ENCODE measurements around the gene EHMT2.
"Not testable (repeated sequence)": the region's sequence is repeated elsewhere in the genome, so short reads cannot be mapped to it uniquely, and the experiment has no call there.

The EHMT2 gene

GRCh38 chr6:31927242-31927862 is 29.9 kb upstream of the EHMT2 start, which contains the start of gene C2:
Gene C2, plus strand, starts transcription at chr6:31927717. Its CDS starts 36 bp downstream, at chr6:31927753.
- Mint-ChIP-seq H3K27ac (no peak within 1 kb of the TSS), H3K36me3 (no peaks in the 10 kb centered on the region), H3K9me3 (ENCODE audit: low read depth) (no peaks in the 10 kb centered on the region), H3K4me1 (ENCODE audit: low read depth) (no peaks in the 10 kb centered on the region), H3K4me3 (no peak within 1 kb of the TSS), H3K27me3 (no peaks in the 10 kb centered on the region)

- Mint-ChIP-seq H3K27ac (no peak overlapping the region), H3K36me3 (no peaks in the 10 kb centered on the region), H3K27me3 (no peaks in the 10 kb centered on the region), H3K9me3 (ENCODE audit: low read depth) (no peaks in the 10 kb centered on the region), H3K4me1 (ENCODE audit: low read depth) (no peaks in the 10 kb centered on the region), H3K4me3 (no peak overlapping the region)
Observed at GRCh38 chr6:31922942-31923341, 25.4 kb upstream of the EHMT2 start.

- Mint-ChIP-seq H3K36me3 (no peaks in the 10 kb centered on the region), H3K27me3 (no peaks in the 10 kb centered on the region), H3K27ac (no peak overlapping the region), H3K4me1 (ENCODE audit: low read depth) (no peaks in the 10 kb centered on the region), H3K9me3 (ENCODE audit: low read depth) (no peaks in the 10 kb centered on the region), H3K4me3 (no peak overlapping the region)
Observed at GRCh38 chr6:31920811-31921210, 23.3 kb upstream of the EHMT2 start.

- H3K27ac Mint-ChIP-seq, result no peak overlapping the region
- H3K36me3 Mint-ChIP-seq, result no peaks in the 10 kb centered on the region
- no peaks in the 10 kb centered on the region for H3K4me1 Mint-ChIP-seq (ENCODE audit: low read depth)
Observed at GRCh38 chr6:31919624-31920303, 22.3 kb upstream of the EHMT2 start.

GRCh38 chr6:31918069-31918720 is 20.7 kb upstream of the EHMT2 start:
- Mint-ChIP-seq H3K4me1 (ENCODE audit: low read depth) (no peaks in the 10 kb centered on the region), H3K36me3 (no peaks in the 10 kb centered on the region), H3K27ac (no peak overlapping the region), H3K9me3 (ENCODE audit: low read depth) (no peaks in the 10 kb centered on the region), H3K4me3 (no peak overlapping the region), H3K27me3 (no peaks in the 10 kb centered on the region)

More at GRCh38 chr6:31919624-31920303, 22.3 kb upstream of the EHMT2 start:
- no peaks in the 10 kb centered on the region for H3K9me3 Mint-ChIP-seq (ENCODE audit: low read depth)
- H3K4me3 Mint-ChIP-seq, result no peak overlapping the region
- no peaks in the 10 kb centered on the region for H3K27me3 Mint-ChIP-seq

- H3K4me3 Mint-ChIP-seq, result no peak overlapping the region
- no peak overlapping the region for H3K27ac Mint-ChIP-seq
Observed at GRCh38 chr6:31915756-31916155, 18.3 kb upstream of the EHMT2 start.

GRCh38 chr6:31915351-31915750 is 17.9 kb upstream of the EHMT2 start:
- H3K4me1 Mint-ChIP-seq (ENCODE audit: low read depth), result peaks cover 1% of the 10 kb centered on the region
- H3K9me3 Mint-ChIP-seq (ENCODE audit: low read depth), result no peaks in the 10 kb centered on the region
- no peaks in the 10 kb centered on the region for H3K36me3 Mint-ChIP-seq
- peaks cover 2% of the 10 kb centered on the region for H3K27me3 Mint-ChIP-seq
- no peak overlapping the region for H3K27ac Mint-ChIP-seq
- no peak overlapping the region for H3K4me3 Mint-ChIP-seq

More at GRCh38 chr6:31915756-31916155, 18.3 kb upstream of the EHMT2 start:
- Mint-ChIP-seq H3K9me3 (ENCODE audit: low read depth) (no peaks in the 10 kb centered on the region), H3K4me1 (ENCODE audit: low read depth) (no peaks in the 10 kb centered on the region), H3K36me3 (no peaks in the 10 kb centered on the region), H3K27me3 (peaks cover 2% of the 10 kb centered on the region)

GRCh38 chr6:31911826-31912585 is 14.5 kb upstream of the EHMT2 start:
- no peak overlapping the region for H3K4me3 Mint-ChIP-seq
- H3K4me1 Mint-ChIP-seq (ENCODE audit: low read depth), result peaks cover 4% of the 10 kb centered on the region
- no peaks in the 10 kb centered on the region for H3K9me3 Mint-ChIP-seq (ENCODE audit: low read depth)
- H3K27ac Mint-ChIP-seq, result no peak overlapping the region
- H3K27me3 Mint-ChIP-seq, result peaks cover 2% of the 10 kb centered on the region
- H3K36me3 Mint-ChIP-seq, result no peaks in the 10 kb centered on the region

- not testable (repeated sequence) for H3K4me3 Mint-ChIP-seq; H3K9me3 Mint-ChIP-seq (ENCODE audit: low read depth); H3K27me3 Mint-ChIP-seq; H3K36me3 Mint-ChIP-seq; H3K4me1 Mint-ChIP-seq (ENCODE audit: low read depth); H3K27ac Mint-ChIP-seq
Observed at GRCh38 chr6:31909298-31909697, 11.8 kb upstream of the EHMT2 start.

- Mint-ChIP-seq H3K4me3 (no peak overlapping the region), H3K27me3 (peaks cover 2% of the 10 kb centered on the region), H3K27ac (no peak overlapping the region), H3K36me3 (no peaks in the 10 kb centered on the region), H3K4me1 (ENCODE audit: low read depth) (peaks cover 4% of the 10 kb centered on the region), H3K9me3 (ENCODE audit: low read depth) (no peaks in the 10 kb centered on the region)
Observed at GRCh38 chr6:31908791-31909190, 11.3 kb upstream of the EHMT2 start.

- not testable (repeated sequence) for H3K27me3 Mint-ChIP-seq; H3K4me3 Mint-ChIP-seq; H3K9me3 Mint-ChIP-seq (ENCODE audit: low read depth); H3K27ac Mint-ChIP-seq; H3K4me1 Mint-ChIP-seq (ENCODE audit: low read depth); H3K36me3 Mint-ChIP-seq
Observed at GRCh38 chr6:31908255-31908654, 10.8 kb upstream of the EHMT2 start.

- Mint-ChIP-seq H3K9me3 (ENCODE audit: low read depth) (no peaks in the 10 kb centered on the region), H3K4me3 (no peak overlapping the region), H3K4me1 (ENCODE audit: low read depth) (peaks cover 12% of the 10 kb centered on the region), H3K27me3 (peaks cover under 1% of the 10 kb centered on the region), H3K27ac (no peak overlapping the region), H3K36me3 (no peaks in the 10 kb centered on the region)
Observed at GRCh38 chr6:31907158-31907813, 9.8 kb upstream of the EHMT2 start.

GRCh38 chr6:31906727-31907126 is 9.2 kb upstream of the EHMT2 start:
- H3K4me1 Mint-ChIP-seq (ENCODE audit: low read depth), result peaks cover 12% of the 10 kb centered on the region
- H3K9me3 Mint-ChIP-seq (ENCODE audit: low read depth); H3K4me3 Mint-ChIP-seq; H3K27ac Mint-ChIP-seq; H3K36me3 Mint-ChIP-seq; H3K27me3 Mint-ChIP-seq: not testable (repeated sequence)

- peaks cover 14% of the 10 kb centered on the region for H3K4me1 Mint-ChIP-seq (ENCODE audit: low read depth)
- no peaks in the 10 kb centered on the region for H3K27me3 Mint-ChIP-seq
- H3K9me3 Mint-ChIP-seq (ENCODE audit: low read depth), result no peaks in the 10 kb centered on the region
- no peak overlapping the region for H3K4me3 Mint-ChIP-seq
- H3K27ac Mint-ChIP-seq, result no peak overlapping the region
- no peaks in the 10 kb centered on the region for H3K36me3 Mint-ChIP-seq
Observed at GRCh38 chr6:31906122-31906521, 8.6 kb upstream of the EHMT2 start.
